SK-N-SH (cell line): ENCODE results near the gene CMYA5. TPM values are rescaled to one million over a fixed set of nuclear protein-coding genes. Genes with fewer than 3 reads are reported as not detected.

Source experiments
- CTCF ChIA-PET: fragments of 300-600, 350-600 bp; formaldehyde crosslinking; extraction: SDS; loops from one replicate; lab custom pipeline; 2021; lab: Yijun Ruan, JAX
- POLR2A ChIA-PET: fragments of 350-600 bp; sonication (Branson Sonifier 250); formaldehyde crosslinking; extraction: SDS; loops from one replicate; lab custom pipeline; 2020; ENCODE audit warnings: antibody characterized with exemption, inconsistent platforms; lab: Yijun Ruan, JAX
- DNase-seq: peaks from one replicate; pipeline ENCODE4 v3.0.0; 2012
- H2AFZ ChIP-seq: fragments of 200-600 bp; sonication (generic); 2 replicates; pipeline ENCODE4 v1.8.1; 2016; ENCODE audit warnings: antibody characterized with exemption, mild to moderate bottlenecking, low read depth
- H3F3A ChIP-seq: fragments of 200-600 bp; sonication (generic); replicated peaks from 2 replicates; pipeline ENCODE3; 2016; ENCODE audit warnings: antibody characterized with exemption, mild to moderate bottlenecking; ENCODE audit not compliant: insufficient read depth
- H3K27ac ChIP-seq, 2 experiments: fragments of 200-500 bp in 1 of 2; fragments of 200-600 bp in 1 of 2; sonication (Bioruptor generic) in 1 of 2; sonication (generic), shearing (Covaris generic) in 1 of 2; 2 replicates each; pipeline versions ENCODE4 v1.5.1 to v1.6.1; 2014 to 2016; ENCODE audit warnings: low read depth in 2 of 2, inconsistent platforms in 1 of 2, low read length in 1 of 2, mild to moderate bottlenecking in 1 of 2, mixed read lengths in 1 of 2
- H3K27me3 ChIP-seq: fragments of 200-600 bp; sonication (generic), shearing (Covaris generic); 2 replicates; pipeline ENCODE4 v1.6.1; 2016; ENCODE audit warnings: mixed run types; ENCODE audit not compliant: insufficient read depth
- H3K36me3 ChIP-seq, 2 experiments: fragments of 200-500 bp in 1 of 2; fragments of 200-600 bp in 1 of 2; sonication (Bioruptor generic) in 1 of 2; sonication (generic) in 1 of 2; replicated peaks in 1 of 2; 2 replicates each; pipeline versions ENCODE3 to v1.5.1; 2014 to 2016; ENCODE audit warnings: low read length in 1 of 2, mild to moderate bottlenecking in 1 of 2; ENCODE audit not compliant: insufficient read depth in 2 of 2, control insufficient read depth in 1 of 2
- H3K4me1 ChIP-seq, 2 experiments: fragments of 200-500 bp in 1 of 2; fragments of 200-600 bp in 1 of 2; sonication (Bioruptor generic) in 1 of 2; sonication (generic), shearing (Covaris generic) in 1 of 2; 2 replicates each; pipeline versions ENCODE4 v1.5.1 to v1.6.1; 2014 to 2016; ENCODE audit warnings: low read depth in 1 of 2, low read length in 1 of 2, mixed run types in 1 of 2; ENCODE audit not compliant: insufficient read depth in 2 of 2, control insufficient read depth in 1 of 2
- H3K4me2 ChIP-seq: fragments of 200-600 bp; sonication (generic), shearing (Covaris generic); 2 replicates; pipeline ENCODE4 v1.6.1; 2017; ENCODE audit warnings: mixed run types
- H3K4me3 ChIP-seq, 2 experiments: fragments of 200-500 bp in 1 of 2; fragments of 200-600 bp in 1 of 2; sonication (Bioruptor generic) in 1 of 2; sonication (generic), shearing (Covaris generic) in 1 of 2; 2 replicates each; pipeline versions ENCODE4 v1.5.1 to v1.8.1; 2014 to 2016; ENCODE audit warnings: low read depth in 2 of 2, inconsistent platforms in 1 of 2, low read length in 1 of 2, mild to moderate bottlenecking in 1 of 2, mixed read lengths in 1 of 2, moderate library complexity in 1 of 2
- H3K79me2 ChIP-seq: fragments of 200-600 bp; sonication (generic); 2 replicates; pipeline ENCODE4 v1.8.1; 2017; ENCODE audit warnings: mild to moderate bottlenecking; ENCODE audit not compliant: insufficient read depth
- H3K9ac ChIP-seq: fragments of 200-600 bp; sonication (generic); 2 replicates; pipeline ENCODE4 v1.6.1; 2017; ENCODE audit warnings: mixed run types
- H3K9me2 ChIP-seq: fragments of 200-600 bp; sonication (generic); 2 replicates; pipeline ENCODE4 v1.6.1; 2017; ENCODE audit warnings: mixed run types
- H3K9me3 ChIP-seq: fragments of 200-600 bp; sonication (generic); 2 replicates; pipeline ENCODE4 v1.6.1; 2017; ENCODE audit warnings: mixed run types, mild to moderate bottlenecking, moderate library complexity
- H4K20me1 ChIP-seq: fragments of 200-600 bp; sonication (generic); 2 replicates; pipeline ENCODE4 v1.6.1; 2017; ENCODE audit warnings: mild to moderate bottlenecking, mixed run types; ENCODE audit not compliant: insufficient read depth
- CHD2 ChIP-seq: fragments of 150-350 bp; IDR thresholded peaks from 2 replicates; pipeline ENCODE4 v1.6.1; 2018; ENCODE audit warnings: low read length; ENCODE audit not compliant: partially characterized antibody
- ELF1 ChIP-seq: IDR thresholded peaks from 2 replicates; pipeline ENCODE4 v1.4.0; 2012
- EP300 ChIP-seq, 2 experiments: IDR thresholded peaks; 2 replicates each; pipeline versions ENCODE4 v1.4.0 to v1.6.1; 2012; ENCODE audit warnings: borderline replicate concordance in 1 of 2, low read depth in 1 of 2, low read length in 1 of 2
- EZH2phosphoT487 ChIP-seq: fragments of 200-600 bp; sonication (generic); IDR thresholded peaks from 2 replicates; pipeline ENCODE4 v1.6.1; 2017; ENCODE audit warnings: low read depth, mixed run types, mild to moderate bottlenecking, antibody characterized with exemption, moderate library complexity, borderline replicate concordance
- FOXJ3 ChIP-seq: sonication (generic); formaldehyde crosslinking; IDR thresholded peaks from 2 replicates; pipeline ENCODE4 v1.5.1; 2020; ENCODE audit warnings: mild to moderate bottlenecking, missing genetic modification reagents
- FOXM1 ChIP-seq: IDR thresholded peaks from 2 replicates; pipeline ENCODE4 v1.4.0; 2012; ENCODE audit warnings: low read depth, mild to moderate bottlenecking
- GATA2 ChIP-seq: sonication (generic); formaldehyde crosslinking; IDR thresholded peaks from 2 replicates; pipeline ENCODE4 v1.5.0; 2020; ENCODE audit warnings: mild to moderate bottlenecking, missing genetic modification reagents
- JUND ChIP-seq: IDR thresholded peaks from 2 replicates; pipeline ENCODE4 v1.4.0; 2012
- MEF2A ChIP-seq: IDR thresholded peaks from 2 replicates; pipeline ENCODE4 v1.4.0; 2012; ENCODE audit warnings: low read depth, borderline replicate concordance
- MXI1 ChIP-seq: IDR thresholded peaks from 2 replicates; pipeline ENCODE4 v1.6.1; 2012; ENCODE audit warnings: mild to moderate bottlenecking, low read depth, low read length, improper control_type of control experiment
- RAD21 ChIP-seq: IDR thresholded peaks from 2 replicates; pipeline ENCODE4 v1.6.1; 2012; ENCODE audit warnings: mild to moderate bottlenecking, low read length
- TAF1 ChIP-seq: IDR thresholded peaks from 2 replicates; pipeline ENCODE4 v1.6.1; 2012; ENCODE audit warnings: low read depth, mild to moderate bottlenecking, low read length, moderate library complexity, borderline replicate concordance
- TCF12 ChIP-seq: IDR thresholded peaks from 2 replicates; pipeline ENCODE4 v1.4.0; 2012
- TEAD4 ChIP-seq: IDR thresholded peaks from 2 replicates; pipeline ENCODE4 v1.4.0; 2012; ENCODE audit warnings: mild to moderate bottlenecking, borderline replicate concordance; ENCODE audit not compliant: insufficient read depth
- USF1 ChIP-seq: IDR thresholded peaks from 2 replicates; pipeline ENCODE4 v1.4.0; 2012; ENCODE audit warnings: low read depth, borderline replicate concordance
- USF2 ChIP-seq: fragments of 150-350 bp; IDR thresholded peaks from 2 replicates; pipeline ENCODE4 v1.6.1; 2017; ENCODE audit warnings: antibody characterized with exemption, low read length, low read depth, borderline replicate concordance
- YY1 ChIP-seq: IDR thresholded peaks from 2 replicates; pipeline ENCODE4 v1.4.0; 2012; ENCODE audit warnings: low read depth, mild to moderate bottlenecking
- ZBTB33 ChIP-seq: IDR thresholded peaks from 2 replicates; pipeline ENCODE4 v1.4.0; 2012; ENCODE audit warnings: low read depth, borderline replicate concordance
- WGBS: methylation state at CpG from one replicate; pipeline ENCODE4 v1.1.6; 2017; ENCODE audit warnings: low lambda C conversion rate; 5-methylcytosine and 5-hydroxymethylcytosine counted together
- polyA plus RNA-seq, 3 experiments: library from polyadenylated mRNA; depleted of rRNA; stranded (reverse); fragments of >200 nt; gene quantifications; 2 replicates each; pipeline ENCODE4 v1.2.3, GENCODE V29; 2012

CMYA5 gene
- polyA plus RNA-seq, 1 of the 3 experiments (the other 2 are of a cell fraction), result 0.12 TPM

GRCh38 chr5:79842991-79843390, 153.4 kb downstream of the CMYA5 start:
- Histone ChIP-seq H3K9me2 (no peaks in the 10 kb centered on the region), H3K4me3 (no peak overlapping the region), H2AFZ (no peak overlapping the region), H3K9me3 (no peaks in the 10 kb centered on the region), H4K20me1 (no peaks in the 10 kb centered on the region), H3K4me1 (no peaks in the 10 kb centered on the region; a peak in 1 of 4 replicates), H3K27ac (no peak overlapping the region), H3K79me2 (no peaks in the 10 kb centered on the region), H3F3A (no peaks in the 10 kb centered on the region), H3K27me3 (peaks cover 4% of the 10 kb centered on the region; the same call in 1 of the 2 replicates), H3K4me2 (no peak overlapping the region), H3K36me3 (no peaks in the 10 kb centered on the region), H3K9ac (no peak overlapping the region)
- ChIA-PET POLR2A (no interaction called here), CTCF (interaction anchor here (2.6 kb wide), 1 partner anchor 15 kb away, joined by 12 read pairs; no protein-coding TSS in a partner anchor)
- DNase-seq, result no peak
- WGBS, result 63% methylated on average over 7 of the region's 7 CpGs
- TF ChIP-seq MXI1 (no peak), RAD21 (no peak), GATA2 (CRISPR knock-in tag) (no peak), ELF1 (no peak), EZH2phosphoT487 (no peak), TCF12 (no peak), TEAD4 (no peak), ZBTB33 (no peak), YY1 (no peak), FOXM1 (no peak), USF1 (no peak), MEF2A (no peak), CHD2 (no peak), EP300 (IDR thresholded peaks at IDR 0.05; ENCODE audit: borderline replicate concordance in 1 of 2, low read depth in 1 of 2, low read length in 1 of 2) (no peak)

- POLR2A ChIA-PET, result no interaction called here
- H3K27ac ChIP-seq, result no peak overlapping the region
Measured at GRCh38 chr5:79843450-79844388, 154.1 kb downstream of the CMYA5 start.

More at GRCh38 chr5:79843450-79844388, 154.1 kb downstream of the CMYA5 start:
- Histone ChIP-seq H3K4me3 (no peak overlapping the region), H3K36me3 (no peaks in the 10 kb centered on the region), H3K79me2 (no peaks in the 10 kb centered on the region), H3K9me3 (no peaks in the 10 kb centered on the region), H3K4me2 (no peak overlapping the region), H3K9me2 (no peaks in the 10 kb centered on the region), H3F3A (no peaks in the 10 kb centered on the region), H3K9ac (no peak overlapping the region), H4K20me1 (no peaks in the 10 kb centered on the region), H3K4me1 (no peaks in the 10 kb centered on the region; a peak in 1 of 4 replicates), H3K27me3 (peaks cover 4% of the 10 kb centered on the region; the same call in 1 of the 2 replicates), H2AFZ (no peak overlapping the region)
- DNase-seq, result no peak
- TF ChIP-seq ELF1 (no peak), FOXM1 (no peak), JUND (no peak), TAF1 (no peak), FOXJ3 (no peak), USF2 (no peak), CHD2 (no peak), YY1 (no peak), TCF12 (no peak)
- WGBS, result 61% methylated on average over 15 of the region's 15 CpGs
- CTCF ChIA-PET, result interaction anchor here (0.8 to 2.6 kb wide), 3 partner anchors 14 kb away, joined by 3 to 12 read pairs (median 4); no protein-coding TSS in a partner anchor
